HepG2 (cell line): ENCODE results near the gene ENPP1. TPM values are rescaled to one million over a fixed set of nuclear protein-coding genes. Genes with fewer than 3 reads are reported as not detected.
A peak's percentile ranks its signal among the peaks of the same experiment; 100 is the strongest.

Experiments
- CBX1 ChIP-seq: IDR thresholded peaks from one replicate; pipeline ENCODE4 v1.6.1; 2016; ENCODE audit warnings: antibody characterized with exemption, low read depth
- CEBPZ ChIP-seq: IDR thresholded peaks from 2 replicates; pipeline ENCODE4 v1.6.1; 2012; ENCODE audit warnings: low read length, improper control_type of control experiment
- GLMP ChIP-seq: sonication (generic); formaldehyde crosslinking; IDR thresholded peaks from 2 replicates; pipeline ENCODE4 v1.9.0; 2021; ENCODE audit warnings: missing genetic modification reagents, mild to moderate bottlenecking, borderline replicate concordance
- HNF4A ChIP-seq: sonication (generic); formaldehyde crosslinking; IDR thresholded peaks from 2 replicates; pipeline ENCODE4 v1.4.0; 2020; ENCODE audit warnings: missing genetic modification reagents
- KLF9 ChIP-seq: IDR thresholded peaks from 2 replicates; pipeline ENCODE4 v1.6.1; 2016; ENCODE audit warnings: low read depth
- MEIS1 ChIP-seq: sonication (generic); formaldehyde crosslinking; IDR thresholded peaks from 2 replicates; pipeline ENCODE4 v1.9.0; 2021; ENCODE audit warnings: mild to moderate bottlenecking, missing genetic modification reagents, moderate library complexity, borderline replicate concordance
- SNAPC4 ChIP-seq: sonication (generic); formaldehyde crosslinking; IDR thresholded peaks from 2 replicates; pipeline ENCODE4 v1.4.0; 2020; ENCODE audit warnings: mild to moderate bottlenecking, missing genetic modification reagents
- ZC3H13 ChIP-seq: sonication (generic); formaldehyde crosslinking; IDR thresholded peaks from 2 replicates; pipeline ENCODE4 v1.8.1; 2023; ENCODE audit warnings: mild to moderate bottlenecking, missing genetic modification reagents, moderate library complexity
- ZKSCAN5 ChIP-seq: sonication (generic); formaldehyde crosslinking; IDR thresholded peaks from 2 replicates; pipeline ENCODE4 v1.5.1; 2020; ENCODE audit warnings: mild to moderate bottlenecking, missing genetic modification reagents
- ZNF329 ChIP-seq: sonication (generic); formaldehyde crosslinking; IDR thresholded peaks from 2 replicates; pipeline ENCODE4 v1.9.0; 2021; ENCODE audit warnings: low read depth, mild to moderate bottlenecking, missing genetic modification reagents
- ZNF709 ChIP-seq: sonication (generic); formaldehyde crosslinking; IDR thresholded peaks from 2 replicates; pipeline ENCODE4 v1.5.0; 2020; ENCODE audit warnings: mild to moderate bottlenecking, missing genetic modification reagents
- ZXDC ChIP-seq: sonication (generic); formaldehyde crosslinking; IDR thresholded peaks from 2 replicates; pipeline ENCODE4 v1.5.0; 2020; ENCODE audit warnings: mild to moderate bottlenecking, missing genetic modification reagents
- polyA plus RNA-seq, 8 experiments: library from polyadenylated mRNA; depleted of rRNA in 3 of 8; stranded (reverse) in 7 of 8; unstranded in 1 of 8; fragments of >200 nt; fragmentation: Illumina TruSeq in 4 of 8; extraction: Trizol in 4 of 8; gene quantifications; 2 replicates each; pipeline versions ENCODE4 v1.2.1 to v1.2.3, GENCODE V29; 2011 to 2016; ENCODE audit warnings: low read depth in 4 of 8, missing spikeins in 1 of 8, mixed read lengths in 1 of 8; ENCODE audit not compliant: insufficient read depth in 1 of 8
- total RNA-seq, 5 experiments: library from RNA; depleted of rRNA; stranded (reverse); fragments of >200 nt; fragmentation: Illumina TruSeq; extraction: Trizol; gene quantifications; 2 replicates each; pipeline ENCODE4 v1.2.3, GENCODE V29; 2016; ENCODE audit warnings: low read depth in 1 of 5
- TF ChIP-seq, protein P1 (sequence below): sonication (generic); formaldehyde crosslinking; IDR thresholded peaks from 2 replicates; pipeline ENCODE4 v1.8.1; 2023; ENCODE audit warnings: mild to moderate bottlenecking, inconsistent platforms, moderate library complexity, missing genetic modification reagents, borderline replicate concordance
- TF ChIP-seq, protein P2 (sequence below): sonication (generic); formaldehyde crosslinking; IDR thresholded peaks from 2 replicates; pipeline ENCODE4 v1.4.0; 2020; ENCODE audit warnings: mild to moderate bottlenecking, missing genetic modification reagents

The ENPP1 gene
- total and polyA plus RNA-seq, 2 of the 13 experiments (the other 11 are each of a cell fraction or from before 2014, with no cell fraction given) = 56.5 to 160 TPM

- TF ChIP-seq ZNF329 = no peak
- TF ChIP-seq HNF4A = no peak
- no peak for TF ChIP-seq ZKSCAN5 (CRISPR knock-in tag)
- TF ChIP-seq, protein P1, sequence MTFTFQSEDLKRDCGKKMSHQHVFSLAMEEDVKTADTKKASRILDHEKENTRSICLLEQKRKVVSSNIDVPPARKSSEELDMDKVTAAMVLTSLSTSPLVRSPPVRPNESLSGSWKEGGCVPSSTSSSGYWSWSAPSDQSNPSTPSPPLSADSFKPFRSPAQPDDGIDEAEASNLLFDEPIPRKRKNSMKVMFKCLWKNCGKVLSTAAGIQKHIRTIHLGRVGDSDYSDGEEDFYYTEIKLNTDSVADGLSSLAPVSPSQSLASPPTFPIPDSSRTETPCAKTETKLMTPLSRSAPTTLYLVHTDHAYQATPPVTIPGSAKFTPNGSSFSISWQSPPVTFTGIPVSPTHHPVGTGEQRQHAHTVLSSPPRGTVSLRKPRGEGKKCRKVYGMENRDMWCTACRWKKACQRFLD (CRISPR knock-in tag) = no peak
- TF ChIP-seq KLF9 = no peak
- no peak for TF ChIP-seq GLMP (CRISPR knock-in tag)
- no peak; the same call in 1 of the 2 replicates for TF ChIP-seq SNAPC4 (CRISPR knock-in tag)
- TF ChIP-seq ZC3H13 (CRISPR knock-in tag) = no peak
- TF ChIP-seq CBX1 = no peak
- no peak for TF ChIP-seq CEBPZ
- TF ChIP-seq ZNF709 (CRISPR knock-in tag) = 0 out of 2 replicates have a peak, but pooled peaks have one; percentile 66
- peak; percentile 47; the same call in 1 of the 2 replicates for TF ChIP-seq MEIS1
- no peak for TF ChIP-seq ZXDC (CRISPR knock-in tag)
- TF ChIP-seq, protein P2, sequence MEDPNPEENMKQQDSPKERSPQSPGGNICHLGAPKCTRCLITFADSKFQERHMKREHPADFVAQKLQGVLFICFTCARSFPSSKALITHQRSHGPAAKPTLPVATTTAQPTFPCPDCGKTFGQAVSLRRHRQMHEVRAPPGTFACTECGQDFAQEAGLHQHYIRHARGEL = no peak
Observed at GRCh38 chr6:131914967-131915751, 107.3 kb downstream of the ENPP1 start (continued).
